HG03039 (cell line): ENCODE measurements around the gene RANBP3.
"Not testable (repeated sequence)": the region's sequence is repeated elsewhere in the genome, so short reads cannot be mapped to it uniquely, and the experiment has no call there.

Experiments used
- ATAC-seq: cut with Tn5 transposase; IDR thresholded peaks from one replicate; pipeline ENCODE4 v1.9.1; 2021; ENCODE audit warnings: mild to moderate bottlenecking, moderate library complexity; ENCODE audit not compliant: unreplicated experiment

RANBP3 gene

DNA sequence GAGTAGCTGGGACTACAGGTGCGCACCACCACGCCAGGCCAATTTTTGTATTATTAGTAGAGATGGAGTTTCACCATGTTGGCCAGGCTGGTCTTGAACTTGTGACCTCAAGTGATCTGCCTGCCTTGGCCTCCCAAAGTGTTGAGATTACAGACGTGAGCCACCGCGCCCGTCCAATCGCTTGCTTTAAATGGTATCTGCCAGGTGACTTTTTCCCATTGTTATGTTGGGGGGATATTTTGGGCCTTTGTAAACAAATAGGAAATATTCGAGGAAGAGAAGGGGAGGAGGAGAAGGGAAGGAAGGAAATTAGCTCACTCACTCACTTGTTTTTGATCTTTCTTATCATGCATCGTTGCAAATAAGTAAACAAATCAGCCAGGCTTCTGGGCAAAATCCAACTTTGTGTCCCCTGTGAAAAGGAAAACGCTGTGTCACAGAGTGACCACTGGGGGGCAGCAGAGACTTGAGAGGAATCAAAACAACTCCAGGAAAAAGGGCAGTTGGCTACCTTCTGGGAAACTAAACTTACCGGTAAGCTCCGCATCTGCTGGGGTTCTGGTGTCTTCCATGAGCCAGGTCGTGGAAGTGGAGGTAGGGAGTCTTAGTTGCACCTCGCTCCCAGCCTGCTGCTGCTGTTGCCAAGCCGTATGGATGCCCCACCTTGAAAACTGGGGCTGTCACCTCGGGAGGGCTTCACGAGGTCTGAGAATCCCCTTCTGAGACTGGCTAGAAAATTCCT lies 9.3 kb upstream of the RANBP3 start:
- ATAC-seq = no peak

DNA sequence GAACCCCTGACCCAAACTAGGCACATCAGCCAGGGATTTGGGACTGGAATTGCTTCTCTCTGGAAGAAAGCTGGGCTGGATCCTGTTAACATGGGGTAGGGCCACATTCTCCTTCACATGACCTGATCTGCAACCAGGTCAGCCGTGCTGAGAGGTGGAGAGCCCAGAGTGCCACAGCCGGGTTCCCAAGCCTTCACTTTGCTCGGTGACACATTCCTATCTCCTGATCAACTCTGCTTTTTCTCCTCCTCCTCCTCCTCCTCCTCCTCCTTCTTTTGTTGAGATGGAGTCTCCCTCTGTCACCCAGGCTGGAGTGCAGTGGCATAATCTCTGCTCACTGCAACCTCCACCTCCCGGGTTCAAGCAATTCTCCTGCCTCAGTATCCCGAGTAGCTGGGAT lies 7.9 kb upstream of the RANBP3 start:
- not testable (repeated sequence) for ATAC-seq

DNA sequence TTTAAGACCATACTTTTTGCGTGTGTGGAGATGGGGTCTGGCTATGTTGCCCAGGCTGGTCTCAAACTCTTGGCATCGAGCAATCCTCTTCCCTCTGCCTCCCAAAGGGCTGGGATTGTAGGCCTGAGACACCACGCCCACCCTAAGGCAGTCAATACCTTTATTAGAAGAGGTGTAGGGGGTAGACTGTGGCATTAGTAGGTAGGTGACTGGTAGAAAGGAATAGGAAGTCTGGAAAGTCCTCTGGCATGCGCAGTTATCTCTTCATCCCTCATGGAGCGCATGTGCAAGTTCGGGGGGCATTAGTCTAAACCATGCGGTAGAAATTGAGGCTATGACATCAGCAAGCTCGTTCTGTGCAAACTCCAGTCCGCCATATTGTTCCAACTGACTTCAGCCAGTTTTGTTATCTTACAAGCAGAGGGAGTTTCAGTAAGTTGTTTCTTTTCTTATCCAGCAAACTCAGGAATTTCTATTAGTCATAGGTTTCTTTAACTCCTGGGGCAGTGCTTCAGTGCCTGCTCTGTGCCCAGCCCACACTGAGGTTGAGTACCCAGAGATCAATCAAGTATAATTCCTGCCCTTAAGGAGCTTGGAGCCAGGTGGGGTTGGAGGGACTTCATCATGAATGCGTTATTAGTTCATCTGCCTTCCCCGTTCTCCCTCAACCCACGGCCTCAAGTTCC lies 7.3 kb upstream of the RANBP3 start:
- ATAC-seq = no peak

DNA sequence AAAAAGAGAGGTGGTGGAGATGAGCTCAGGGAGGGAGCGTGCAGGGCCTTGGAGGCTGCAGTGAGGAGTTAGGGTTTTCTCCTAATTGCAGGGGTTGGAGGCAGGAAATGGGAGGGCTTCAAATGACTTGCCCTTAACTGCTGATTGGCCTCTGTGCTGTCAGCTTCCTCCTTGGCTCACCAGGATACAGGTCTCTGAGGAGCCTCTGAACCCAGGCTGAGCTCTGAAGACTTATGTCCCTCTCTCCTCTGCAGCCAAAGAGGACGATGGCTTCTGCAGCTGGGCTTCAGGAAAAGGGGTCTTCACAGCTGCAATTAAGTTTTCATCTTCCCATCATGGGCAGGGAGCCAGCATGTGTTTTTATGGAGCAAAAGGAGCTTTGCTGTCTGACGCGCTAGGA lies 6.7 kb upstream of the RANBP3 start:
- ATAC-seq = no peak

DNA sequence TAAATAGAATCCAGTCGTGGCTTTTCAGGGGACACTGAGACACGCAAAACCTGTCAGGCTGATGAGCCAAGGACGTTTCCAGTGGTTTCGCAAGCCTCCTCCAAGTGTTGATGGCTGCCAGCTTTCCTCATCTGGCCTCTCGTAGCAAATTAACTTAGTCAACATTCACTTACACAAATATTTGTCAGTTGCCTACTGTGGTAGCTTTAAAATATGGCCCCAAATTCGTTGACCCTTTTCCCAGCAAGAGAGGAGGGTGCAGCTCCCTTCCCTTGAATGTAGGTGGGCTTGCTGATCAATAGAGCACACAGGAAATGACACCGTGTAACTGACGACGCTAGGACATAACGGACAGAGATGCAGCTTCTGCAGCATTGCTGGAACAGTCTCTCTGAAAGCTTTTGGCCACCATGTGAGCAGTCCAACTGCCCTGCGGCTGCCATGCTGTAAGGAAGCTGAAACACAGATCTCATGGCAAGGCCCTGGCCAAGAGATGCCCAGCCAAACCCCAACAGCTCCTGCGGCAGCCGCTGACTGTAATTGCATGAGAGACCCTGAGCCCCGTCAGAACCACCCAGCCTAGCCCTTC lies 5.5 kb upstream of the RANBP3 start:
- no peak for ATAC-seq

DNA sequence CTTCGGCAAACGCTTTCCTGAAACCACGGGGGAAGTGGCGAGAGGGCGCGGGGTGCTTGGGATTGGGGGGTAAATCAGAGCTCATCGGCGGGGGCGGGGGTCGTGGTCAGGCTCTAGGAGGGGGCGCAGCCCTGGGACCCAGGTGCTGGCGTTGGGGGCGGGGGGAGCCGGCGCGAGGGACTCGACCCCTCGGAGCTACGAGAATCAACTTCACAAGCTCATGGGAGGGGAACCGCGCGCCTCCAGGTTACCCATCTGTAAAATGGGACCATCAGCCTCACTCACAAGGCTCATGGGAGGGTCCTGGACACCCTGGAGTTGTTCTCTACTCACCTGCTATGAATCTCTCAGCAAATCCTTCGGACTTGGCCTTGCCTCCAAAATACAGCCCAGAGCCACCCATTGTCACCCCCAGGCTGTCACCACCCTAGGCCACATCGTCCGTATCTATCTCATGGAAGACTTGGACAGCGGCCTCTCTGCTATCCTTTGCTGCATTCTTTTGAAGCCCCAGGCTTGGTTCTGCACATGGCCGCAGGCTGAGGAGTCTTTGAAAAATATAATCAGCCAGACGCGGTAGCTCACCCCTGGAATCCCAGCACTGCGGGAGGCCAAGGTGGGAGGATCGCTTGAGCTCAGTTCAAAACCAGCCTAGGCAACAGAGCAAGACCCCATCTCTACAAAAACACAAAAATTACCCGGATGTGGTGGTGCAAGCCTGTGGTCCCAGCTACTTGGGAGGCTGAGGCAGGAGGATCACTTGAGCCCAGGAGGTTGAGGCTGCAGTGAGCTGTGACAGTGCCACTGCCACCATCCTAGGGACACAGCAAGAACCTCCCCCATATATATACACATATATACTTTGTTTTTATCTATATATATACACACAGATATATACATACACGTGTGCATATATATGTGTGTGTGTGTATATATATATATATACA lies 939 bp upstream of the RANBP3 start:
- ATAC-seq = no peak

DNA sequence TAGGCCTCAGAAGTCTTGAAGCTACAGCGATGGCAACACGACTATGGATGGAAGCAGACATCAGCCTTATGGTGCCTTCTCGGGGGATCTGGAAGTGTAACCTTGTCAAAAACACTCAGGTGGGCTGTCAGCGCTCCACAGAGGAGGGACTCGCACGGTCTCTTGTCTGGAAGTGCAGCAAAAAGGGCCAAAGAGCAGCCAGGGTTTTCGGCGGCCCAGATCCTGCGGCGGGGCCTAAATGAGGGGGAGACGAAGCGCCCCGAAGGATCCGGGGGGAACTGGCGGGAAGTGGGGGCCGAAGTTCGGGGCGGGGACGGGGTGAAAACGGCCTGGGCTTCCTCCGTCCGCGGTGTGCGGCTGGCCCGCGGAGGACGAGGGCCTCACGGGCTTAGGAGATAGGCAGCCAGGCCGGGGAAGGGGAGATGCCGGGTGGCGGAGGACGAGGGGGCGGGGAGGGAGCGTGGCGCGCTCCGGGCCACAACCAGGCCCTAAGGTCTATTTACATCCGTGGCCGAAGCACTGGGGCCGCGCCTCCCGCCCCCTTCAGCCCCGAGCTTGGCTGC lies 637 bp downstream of the RANBP3 start:
- no peak for ATAC-seq

DNA sequence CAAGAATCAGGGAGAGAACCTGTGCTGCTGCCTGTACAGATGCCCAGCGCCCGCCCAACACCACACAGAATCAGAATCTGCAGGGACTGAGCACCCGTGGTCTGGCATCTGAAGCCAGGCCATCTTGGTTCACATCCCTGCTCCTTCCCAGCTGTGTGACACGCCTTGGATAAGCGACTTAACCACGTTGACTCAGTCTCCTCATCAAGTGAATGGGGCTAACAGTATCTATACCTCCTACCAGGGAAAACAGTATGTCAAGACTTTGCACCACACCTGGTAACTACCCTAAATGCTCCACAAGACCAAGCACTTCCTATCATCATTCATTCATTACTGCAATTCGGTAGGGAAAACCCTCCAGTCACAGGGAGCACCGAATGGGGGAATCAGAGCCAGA lies 1.2 kb downstream of the RANBP3 start:
- ATAC-seq = no peak

DNA sequence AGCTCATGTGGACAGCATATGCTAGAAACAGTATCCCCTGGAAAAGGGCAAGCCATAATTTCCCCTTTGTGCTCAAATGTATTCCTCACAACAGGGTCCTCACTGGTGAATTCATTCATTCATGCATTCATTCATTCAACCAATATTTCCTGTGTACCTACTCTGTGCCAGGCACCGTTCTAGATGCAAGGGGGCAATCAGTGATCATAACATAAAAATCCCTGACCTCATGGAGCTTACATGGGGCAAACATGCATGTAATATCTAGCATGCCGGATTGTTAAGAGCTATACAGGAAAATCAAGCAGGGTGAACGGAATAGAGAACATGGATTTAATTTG lies 2.6 kb downstream of the RANBP3 start:
- no peak for ATAC-seq

DNA sequence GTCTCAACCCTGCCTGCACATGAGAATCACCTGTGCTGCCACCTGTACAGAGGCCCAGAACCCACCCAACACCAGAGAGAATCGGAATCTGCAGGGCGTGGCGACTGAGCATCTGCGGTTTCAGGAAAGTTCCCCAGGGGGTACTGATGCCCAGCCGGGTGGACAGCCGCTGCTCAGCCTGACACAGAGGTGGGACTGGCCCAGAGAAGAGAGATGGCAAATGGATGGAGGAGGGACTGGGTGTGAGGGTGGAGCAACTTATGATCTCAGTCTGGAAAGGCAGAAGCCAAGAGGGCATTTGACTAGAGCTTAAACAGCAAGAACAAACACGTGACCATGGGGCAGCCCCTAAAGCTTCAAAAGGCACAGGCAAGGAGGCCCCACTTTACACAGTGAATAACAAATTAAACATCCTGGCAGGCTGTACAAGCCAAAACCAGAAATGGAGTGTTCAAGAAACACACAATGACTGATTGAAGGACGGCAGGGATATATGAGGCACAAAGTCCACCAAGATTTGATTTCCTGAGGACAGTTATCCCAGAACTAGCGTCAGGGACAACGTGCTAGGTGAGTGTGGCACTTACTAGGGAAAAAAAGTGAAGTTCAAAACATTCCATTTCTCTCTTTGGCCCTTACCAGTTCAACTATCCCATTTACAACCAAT lies 3.1 kb downstream of the RANBP3 start:
- ATAC-seq = no peak

DNA sequence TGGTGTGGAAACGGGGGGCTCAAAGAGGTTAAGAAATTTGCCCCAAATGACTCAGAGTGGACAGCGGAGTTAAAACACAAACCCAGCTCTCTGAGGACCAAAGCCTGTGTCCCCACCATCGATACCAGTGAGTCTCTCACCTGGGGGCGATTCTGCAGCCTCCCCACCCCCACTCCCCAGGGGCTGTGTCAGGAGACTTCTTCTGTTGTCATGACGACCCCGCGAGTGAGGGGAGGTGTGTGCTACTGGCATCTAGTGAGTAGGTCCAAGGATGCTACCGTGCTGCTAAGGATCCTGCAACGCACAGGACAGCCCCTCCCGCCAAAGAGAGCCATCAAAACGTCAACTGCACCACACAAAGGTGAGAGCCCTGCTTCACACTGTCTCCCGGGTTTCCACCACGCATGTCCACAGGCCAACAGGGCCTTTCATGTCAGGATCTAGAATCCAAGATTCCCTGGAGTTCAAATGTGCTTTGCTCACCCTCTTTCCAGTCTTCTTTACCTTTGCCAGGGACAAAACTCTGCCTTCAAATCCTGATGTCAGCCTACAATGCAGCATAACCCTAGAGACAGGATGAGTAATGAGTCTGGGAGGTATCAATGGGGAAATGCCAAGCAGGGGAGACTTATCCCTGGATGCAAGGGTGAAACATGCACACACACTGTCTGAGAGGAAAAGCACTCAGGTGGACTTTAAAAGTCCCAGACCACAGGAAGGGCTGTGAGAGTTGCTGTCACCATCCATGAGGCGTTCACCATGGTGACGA lies 3.9 kb downstream of the RANBP3 start:
- ATAC-seq = no peak

DNA sequence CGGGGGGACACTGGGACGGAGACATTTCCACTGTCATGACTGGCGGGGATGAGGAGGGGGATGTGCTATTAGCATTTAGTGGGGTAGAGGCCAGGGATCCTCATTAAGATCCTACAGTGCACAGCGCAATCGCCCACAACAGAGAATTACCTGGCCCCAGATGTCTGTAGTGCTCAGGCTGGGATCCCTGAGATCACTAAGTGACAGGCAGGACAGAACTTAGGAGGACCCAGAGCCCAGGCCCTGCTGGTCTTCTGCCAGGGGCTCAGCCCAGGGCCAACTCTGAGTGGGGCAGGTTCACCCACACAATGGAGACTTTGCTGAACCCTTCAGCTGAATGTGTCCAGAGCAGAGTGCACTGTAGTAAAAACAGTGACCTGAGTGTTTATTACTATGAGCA lies 4.6 kb downstream of the RANBP3 start:
- ATAC-seq = no peak

DNA sequence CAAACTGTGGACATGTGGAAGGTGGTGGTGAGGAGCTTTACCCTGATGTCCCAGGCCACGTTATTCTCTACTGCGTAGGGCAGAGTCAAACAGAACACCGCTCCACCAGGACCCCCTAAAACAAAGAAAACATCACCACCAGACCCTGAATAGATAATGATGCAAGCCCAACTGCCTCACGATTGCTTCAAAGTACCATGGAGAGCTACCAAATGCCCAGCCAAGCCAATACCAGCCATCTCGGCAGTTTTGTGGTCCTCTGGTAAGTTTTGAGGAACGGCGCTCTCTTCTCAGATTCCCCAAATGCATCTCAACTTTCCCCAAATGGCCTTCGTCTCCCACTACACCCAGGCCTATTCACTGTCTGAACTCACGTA lies 5.6 kb downstream of the RANBP3 start:
- no peak for ATAC-seq

DNA sequence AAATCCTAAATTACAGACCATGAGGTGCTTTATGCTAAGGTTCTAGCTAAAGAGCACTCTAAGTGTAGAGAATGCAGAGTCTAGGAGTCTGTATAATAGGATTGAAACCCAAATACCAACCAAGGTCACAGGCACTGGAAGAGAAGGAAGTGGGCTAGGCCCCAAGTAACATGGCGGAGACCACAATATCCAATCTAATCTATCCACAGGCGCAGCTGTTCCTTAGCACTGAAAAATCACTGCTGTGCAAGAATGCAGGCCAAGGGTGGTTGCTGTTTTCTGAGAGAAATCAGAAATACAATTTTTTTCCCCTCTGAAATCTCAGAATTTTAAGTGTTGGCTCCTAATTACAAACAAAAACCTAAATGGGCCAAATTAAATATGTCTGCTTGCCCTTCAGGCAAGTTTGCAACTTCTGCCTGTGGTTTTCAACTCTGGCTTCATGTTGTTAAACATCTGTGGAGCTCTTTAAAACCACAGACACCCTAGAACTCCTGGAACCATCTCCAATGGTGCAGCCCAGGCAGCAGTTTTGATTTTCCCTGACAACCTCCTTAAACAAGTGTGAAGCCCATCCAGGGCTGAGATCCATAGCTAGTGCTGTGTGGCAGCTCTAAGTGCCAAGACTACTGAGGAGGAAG lies 6.1 kb downstream of the RANBP3 start:
- no peak for ATAC-seq

DNA sequence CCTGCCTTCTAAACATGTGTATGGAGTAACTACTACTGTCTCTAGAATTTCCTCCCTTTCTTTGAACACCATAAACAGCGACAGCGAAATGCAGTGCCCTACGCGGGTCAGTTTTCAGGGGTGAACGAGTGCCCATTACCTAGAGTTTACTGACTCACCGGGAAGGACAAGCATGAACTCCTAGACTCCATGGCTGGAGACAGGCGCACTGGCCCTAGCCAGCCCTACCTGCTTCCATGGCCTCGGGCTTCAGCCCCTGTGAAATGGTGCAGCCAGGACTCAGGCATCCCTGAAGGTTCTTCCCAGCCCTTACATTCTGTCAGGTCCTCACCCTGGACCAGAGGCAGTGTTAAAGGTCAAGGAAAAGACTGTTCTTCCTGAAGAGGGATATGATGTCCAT lies 8.5 kb downstream of the RANBP3 start:
- no peak for ATAC-seq

DNA sequence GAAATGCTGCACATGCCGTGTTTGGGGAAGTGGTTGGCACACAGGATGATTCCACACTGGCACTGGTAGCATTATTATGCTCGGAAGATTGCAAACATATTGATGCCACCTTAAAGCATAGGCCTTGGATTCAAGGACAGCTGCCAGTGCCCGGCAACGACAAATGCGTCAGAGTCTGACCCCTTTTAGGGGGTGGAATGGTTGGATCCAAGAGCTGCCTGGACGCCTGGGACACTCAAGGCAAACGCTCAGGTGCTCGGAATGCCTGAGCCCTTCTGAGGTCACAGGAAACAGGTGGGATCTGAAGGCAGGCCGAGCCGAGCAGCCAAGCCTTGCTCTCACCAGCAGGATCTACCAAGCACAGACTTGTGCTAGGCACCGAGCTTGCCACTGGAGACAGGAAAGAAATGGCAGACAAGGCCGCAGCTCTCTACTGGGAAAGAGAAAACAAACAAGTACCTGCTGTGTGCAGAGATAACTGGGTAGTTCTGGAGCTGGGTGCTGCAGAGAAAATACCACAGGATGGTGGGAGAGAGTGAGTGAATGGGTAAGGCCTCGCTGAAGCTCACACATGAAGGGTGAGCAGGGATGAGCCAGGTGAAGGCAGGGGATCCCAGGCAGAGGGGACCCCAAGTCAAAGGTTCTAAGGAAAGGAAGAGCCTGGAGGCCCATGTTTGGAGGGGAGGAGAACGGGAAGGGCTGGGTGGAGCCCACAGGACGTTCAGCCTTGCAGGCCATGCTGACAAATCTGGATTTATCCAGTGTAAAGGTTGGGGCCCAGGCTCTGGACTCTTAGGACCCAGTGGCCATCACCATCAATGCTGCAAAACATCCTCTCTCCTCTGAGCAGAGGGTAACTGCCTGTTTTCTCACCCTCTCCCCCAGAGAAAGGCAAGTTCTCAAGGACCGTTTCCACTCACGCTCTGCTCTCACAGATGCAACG lies 9.2 kb downstream of the RANBP3 start:
- no peak for ATAC-seq

DNA sequence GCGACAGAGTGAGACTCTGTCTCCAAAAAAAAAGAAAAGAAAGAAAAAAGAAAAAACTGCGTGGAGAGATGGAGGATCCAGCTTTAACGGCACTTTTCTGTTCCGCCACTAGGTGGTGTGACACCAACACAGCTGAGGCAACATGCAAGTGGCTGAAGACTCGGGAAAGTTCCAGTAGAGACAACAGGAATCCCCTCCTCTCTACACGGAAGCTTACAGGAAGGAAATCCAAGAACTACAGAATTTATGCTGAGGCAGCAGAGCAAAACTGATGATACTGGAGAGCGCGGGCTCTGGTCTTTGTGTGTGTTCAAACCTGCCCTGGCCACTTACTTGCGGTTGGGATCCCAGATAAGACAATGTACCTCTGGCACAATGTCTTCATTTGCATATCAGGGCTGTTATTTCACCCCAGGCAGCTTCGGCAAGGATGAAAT lies 9.9 kb downstream of the RANBP3 start:
- ATAC-seq = no peak

DNA sequence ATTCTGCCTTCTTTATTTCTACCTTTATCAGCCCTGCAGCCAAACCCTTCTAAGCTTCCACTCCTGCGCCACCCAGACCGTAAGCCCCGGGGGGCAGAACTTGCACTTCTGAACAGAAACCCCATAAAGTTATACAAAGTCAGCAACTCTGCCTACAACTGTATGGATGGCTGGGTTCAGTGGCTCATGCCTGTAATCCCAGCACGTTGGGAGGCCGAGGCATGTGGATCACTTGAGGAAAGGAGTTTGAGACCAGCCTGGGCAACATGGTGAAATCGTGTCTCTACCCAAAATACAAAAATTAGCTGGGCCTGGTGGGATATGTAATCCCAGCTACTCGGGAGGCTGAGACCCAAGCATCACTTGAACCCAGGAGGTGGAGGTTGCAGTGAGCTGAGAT lies 10.4 kb downstream of the RANBP3 start:
- no peak for ATAC-seq
